ENCODE measurements around the gene RFC5. TPM values are rescaled to one million over a fixed set of nuclear protein-coding genes. Genes with fewer than 3 reads are reported as not detected.

The RFC5 gene
- total and polyA plus RNA-seq, 9 donors = 10.5 to 17.8 (median 13.1) TPM

GRCh38 chr12:118059341-118060191, 43.1 kb downstream of the RFC5 start:
- Histone ChIP-seq H3K9me3 (replicated peaks; ENCODE audit: control insufficient read depth, low read depth, low read length) (no peaks in the 10 kb centered on the region), H3K27me3 (ENCODE audit: control insufficient read depth, insufficient read depth, low read length) (no peaks in the 10 kb centered on the region), H3K27ac (ENCODE audit: low read length) (peak overlapping the region; percentile 98), H3K36me3 (ENCODE audit: control insufficient read depth, insufficient read depth, low read length) (no peaks in the 10 kb centered on the region), H3K4me1 (ENCODE audit: control insufficient read depth, insufficient read depth, low read length) (peaks cover 19% of the 10 kb centered on the region), H3K4me3 (ENCODE audit: low read length) (peak overlapping the region; percentile 66)
- peak; percentile 42 for DNase-seq
- no CpG with 5 or more reads among the region's 11 CpGs for WGBS (ENCODE audit: insufficient coverage)

GRCh38 chr12:118060301-118061010, 44.0 kb downstream of the RFC5 start:
- no peaks in the 10 kb centered on the region for H3K36me3 ChIP-seq (ENCODE audit: control insufficient read depth, insufficient read depth, low read length)
- H3K9me3 ChIP-seq (replicated peaks; ENCODE audit: control insufficient read depth, low read depth, low read length) = no peaks in the 10 kb centered on the region
- H3K4me3 ChIP-seq (ENCODE audit: low read length) = peak overlapping the region; percentile 66
- WGBS (ENCODE audit: insufficient coverage) = under 1% methylated on average over 37 of the region's 46 CpGs
- peak overlapping the region; percentile 98 for H3K27ac ChIP-seq (ENCODE audit: low read length)
- H3K27me3 ChIP-seq (ENCODE audit: control insufficient read depth, insufficient read depth, low read length) = no peaks in the 10 kb centered on the region
- peak; percentile 65 for DNase-seq
- H3K4me1 ChIP-seq (ENCODE audit: control insufficient read depth, insufficient read depth, low read length) = peaks cover 19% of the 10 kb centered on the region

- Histone ChIP-seq H3K27me3 (ENCODE audit: control insufficient read depth, insufficient read depth, low read length) (no peaks in the 10 kb centered on the region), H3K4me1 (ENCODE audit: control insufficient read depth, insufficient read depth, low read length) (peaks cover 16% of the 10 kb centered on the region), H3K27ac (ENCODE audit: low read length) (peak within 1 kb of the TSS; percentile 98), H3K9me3 (replicated peaks; ENCODE audit: control insufficient read depth, low read depth, low read length) (no peaks in the 10 kb centered on the region), H3K4me3 (ENCODE audit: low read length) (peak within 1 kb of the TSS; percentile 66), H3K36me3 (ENCODE audit: control insufficient read depth, insufficient read depth, low read length) (no peaks in the 10 kb centered on the region)
- under 1% methylated on average over 51 of the region's 76 CpGs for WGBS (ENCODE audit: insufficient coverage)
- DNase-seq = peak; percentile 91
Observed at GRCh38 chr12:118061011-118061872, 44.7 kb downstream of the RFC5 start, which contains the start of gene WSB2. Gene WSB2 (minus strand): TSS chr12:118061179. CDS start chr12:118061048, 131 bp downstream.

GRCh38 chr12:118061873-118062843, 45.7 kb downstream of the RFC5 start:
- peak overlapping the region; percentile 66 for H3K4me3 ChIP-seq (ENCODE audit: low read length)
- DNase-seq = peak; percentile 79
- no peaks in the 10 kb centered on the region for H3K9me3 ChIP-seq (replicated peaks; ENCODE audit: control insufficient read depth, low read depth, low read length)
- peaks cover 15% of the 10 kb centered on the region for H3K4me1 ChIP-seq (ENCODE audit: control insufficient read depth, insufficient read depth, low read length)
- H3K27ac ChIP-seq (ENCODE audit: low read length) = peak overlapping the region; percentile 89
- H3K36me3 ChIP-seq (ENCODE audit: control insufficient read depth, insufficient read depth, low read length) = no peaks in the 10 kb centered on the region
- under 1% methylated on average over 39 of the region's 44 CpGs for WGBS (ENCODE audit: insufficient coverage)
- no peaks in the 10 kb centered on the region for H3K27me3 ChIP-seq (ENCODE audit: control insufficient read depth, insufficient read depth, low read length)

GRCh38 chr12:118063576-118064391, 47.3 kb downstream of the RFC5 start:
- WGBS (ENCODE audit: insufficient coverage) = 92% methylated on average over 2 of the region's 4 CpGs
- Histone ChIP-seq H3K27ac (ENCODE audit: low read length) (no peak overlapping the region), H3K4me1 (ENCODE audit: control insufficient read depth, insufficient read depth, low read length) (peaks cover 15% of the 10 kb centered on the region)

GRCh38 chr12:118064608-118065007, 48.1 kb downstream of the RFC5 start:
- no peaks in the 10 kb centered on the region for H3K36me3 ChIP-seq (ENCODE audit: control insufficient read depth, insufficient read depth, low read length)
- H3K9me3 ChIP-seq (replicated peaks; ENCODE audit: control insufficient read depth, low read depth, low read length) = no peaks in the 10 kb centered on the region
- H3K27me3 ChIP-seq (ENCODE audit: control insufficient read depth, insufficient read depth, low read length) = no peaks in the 10 kb centered on the region
- H3K4me3 ChIP-seq (ENCODE audit: low read length) = no peak overlapping the region
- H3K4me1 ChIP-seq (ENCODE audit: control insufficient read depth, insufficient read depth, low read length) = peaks cover 15% of the 10 kb centered on the region
- H3K27ac ChIP-seq (ENCODE audit: low read length) = no peak overlapping the region
- DNase-seq = no peak
- 17% methylated on average over 1 of the region's 2 CpGs for WGBS (ENCODE audit: insufficient coverage)

More at GRCh38 chr12:118063576-118064391, 47.3 kb downstream of the RFC5 start:
- Histone ChIP-seq H3K36me3 (ENCODE audit: control insufficient read depth, insufficient read depth, low read length) (no peaks in the 10 kb centered on the region), H3K9me3 (replicated peaks; ENCODE audit: control insufficient read depth, low read depth, low read length) (no peaks in the 10 kb centered on the region), H3K4me3 (ENCODE audit: low read length) (no peak overlapping the region), H3K27me3 (ENCODE audit: control insufficient read depth, insufficient read depth, low read length) (no peaks in the 10 kb centered on the region)
- peak; percentile 41 for DNase-seq

GRCh38 chr12:118065380-118065779, 48.9 kb downstream of the RFC5 start:
- Histone ChIP-seq H3K36me3 (ENCODE audit: control insufficient read depth, insufficient read depth, low read length) (no peaks in the 10 kb centered on the region), H3K4me1 (ENCODE audit: control insufficient read depth, insufficient read depth, low read length) (peaks cover 8% of the 10 kb centered on the region), H3K4me3 (ENCODE audit: low read length) (no peak overlapping the region), H3K27ac (ENCODE audit: low read length) (no peak overlapping the region), H3K9me3 (replicated peaks; ENCODE audit: control insufficient read depth, low read depth, low read length) (no peaks in the 10 kb centered on the region), H3K27me3 (ENCODE audit: control insufficient read depth, insufficient read depth, low read length) (no peaks in the 10 kb centered on the region)
- DNase-seq = no peak
- no CpG with 5 or more reads among the region's 1 CpG for WGBS (ENCODE audit: insufficient coverage)

GRCh38 chr12:118068445-118068844, 51.9 kb downstream of the RFC5 start:
- DNase-seq = no peak
- 40% methylated on average over 1 of the region's 2 CpGs for WGBS (ENCODE audit: insufficient coverage)
- Histone ChIP-seq H3K27me3 (ENCODE audit: control insufficient read depth, insufficient read depth, low read length) (no peaks in the 10 kb centered on the region), H3K27ac (ENCODE audit: low read length) (no peak overlapping the region), H3K36me3 (ENCODE audit: control insufficient read depth, insufficient read depth, low read length) (no peaks in the 10 kb centered on the region), H3K4me3 (ENCODE audit: low read length) (no peak overlapping the region), H3K9me3 (replicated peaks; ENCODE audit: control insufficient read depth, low read depth, low read length) (no peaks in the 10 kb centered on the region), H3K4me1 (ENCODE audit: control insufficient read depth, insufficient read depth, low read length) (no peaks in the 10 kb centered on the region)
